Trophoblast cell (in vitro differentiated cells and primary cell): ENCODE measurements around the gene CTAGE6.
"Not testable (repeated sequence)": the region's sequence is repeated elsewhere in the genome, so short reads cannot be mapped to it uniquely, and the experiment has no call there.

Source experiments
- DNase-seq, 2 donors: peaks; one replicate each; pipeline ENCODE4 v3.0.0-alpha.2; 2016
- H2AFZ ChIP-seq: 2 replicates; pipeline ENCODE4 v1.6.1; 2013; ENCODE audit warnings: low read length, moderate library complexity, mild to moderate bottlenecking; ENCODE audit not compliant: insufficient read depth, poor library complexity
- H2AK5ac ChIP-seq: 2 replicates; pipeline ENCODE4 v1.6.1; 2013; ENCODE audit warnings: mild to moderate bottlenecking, low read length
- H2BK120ac ChIP-seq: 2 replicates; pipeline ENCODE4 v1.6.1; 2013; ENCODE audit warnings: low read length, mild to moderate bottlenecking, moderate library complexity; ENCODE audit not compliant: insufficient read depth, poor library complexity
- H2BK12ac ChIP-seq: 2 replicates; pipeline ENCODE4 v1.6.1; 2013; ENCODE audit warnings: mild to moderate bottlenecking, low read length, moderate library complexity
- H2BK5ac ChIP-seq: 2 replicates; pipeline ENCODE4 v1.6.1; 2013; ENCODE audit warnings: low read length, low read depth, moderate library complexity, mild to moderate bottlenecking; ENCODE audit not compliant: poor library complexity
- H3K14ac ChIP-seq: 2 replicates; pipeline ENCODE4 v1.6.1; 2013; ENCODE audit warnings: mild to moderate bottlenecking, low read length
- H3K18ac ChIP-seq: 2 replicates; pipeline ENCODE4 v1.6.1; 2013; ENCODE audit warnings: mild to moderate bottlenecking, low read length
- H3K23ac ChIP-seq: 2 replicates; pipeline ENCODE4 v1.6.1; 2013; ENCODE audit warnings: low read length
- H3K27ac ChIP-seq: 2 replicates; pipeline ENCODE4 v1.5.1; 2013; ENCODE audit warnings: low read depth, mild to moderate bottlenecking, inconsistent platforms, low read length, moderate library complexity
- H3K27me3 ChIP-seq: 2 replicates; pipeline ENCODE4 v1.6.1; 2013; ENCODE audit warnings: inconsistent platforms, mild to moderate bottlenecking, low read length, moderate library complexity; ENCODE audit not compliant: insufficient read depth
- H3K36me3 ChIP-seq, 2 experiments: 1 replicate in 1 of 2; 2 replicates in 1 of 2; pipeline ENCODE4 v1.6.1; 2013; ENCODE audit warnings: low read length in 2 of 2, mild to moderate bottlenecking in 2 of 2, moderate library complexity in 1 of 2; ENCODE audit not compliant: insufficient read depth in 2 of 2, control insufficient read depth in 1 of 2
- H3K4ac ChIP-seq: 2 replicates; pipeline ENCODE4 v1.6.1; 2013; ENCODE audit warnings: low read depth, mild to moderate bottlenecking, low read length, moderate library complexity
- H3K4me1 ChIP-seq, 2 experiments: 1 replicate in 1 of 2; 2 replicates in 1 of 2; pipeline ENCODE4 v1.6.1; 2013; ENCODE audit warnings: low read length in 2 of 2, mild to moderate bottlenecking in 2 of 2, moderate library complexity in 1 of 2; ENCODE audit not compliant: insufficient read depth in 2 of 2, control insufficient read depth in 1 of 2
- H3K4me2 ChIP-seq: 2 replicates; pipeline ENCODE4 v1.6.1; 2013; ENCODE audit warnings: inconsistent platforms, mild to moderate bottlenecking, low read length, moderate library complexity
- H3K4me3 ChIP-seq: 2 replicates; pipeline ENCODE4 v1.5.1; 2013; ENCODE audit warnings: mild to moderate bottlenecking, low read depth, low read length, inconsistent platforms
- H3K79me1 ChIP-seq: one replicate; pipeline ENCODE4 v1.6.1; 2013; ENCODE audit warnings: low read length
- H3K79me2 ChIP-seq: 2 replicates; pipeline ENCODE4 v1.6.1; 2013; ENCODE audit warnings: low read length, mild to moderate bottlenecking; ENCODE audit not compliant: control insufficient read depth, insufficient read depth, poor library complexity
- H3K9ac ChIP-seq: 2 replicates; pipeline ENCODE4 v1.6.1; 2013; ENCODE audit warnings: mild to moderate bottlenecking, low read length
- H3K9me3 ChIP-seq: 2 replicates; pipeline ENCODE4 v1.6.1; 2013; ENCODE audit warnings: low read depth, mild to moderate bottlenecking, control low read depth, inconsistent platforms, low read length; ENCODE audit not compliant: insufficient read depth
- H4K12ac ChIP-seq: 2 replicates; pipeline ENCODE4 v1.6.1; 2013; ENCODE audit warnings: low read depth, mild to moderate bottlenecking, low read length, moderate library complexity
- H4K8ac ChIP-seq: 2 replicates; pipeline ENCODE4 v1.6.1; 2013; ENCODE audit warnings: low read depth, mild to moderate bottlenecking, low read length, moderate library complexity
- H4K91ac ChIP-seq: one replicate; pipeline ENCODE4 v1.6.1; 2013; ENCODE audit warnings: low read depth, mild to moderate bottlenecking, low read length, moderate library complexity
- WGBS: extraction: QIAGEN DNeasy Blood & Tissue Kit; methylation state at CpG from one replicate; pipeline ENCODE4 v1.1.7; 2013; ENCODE audit warnings: missing lambda C conversion rate; ENCODE audit not compliant: insufficient read length, insufficient coverage; ENCODE audit errors: extremely low coverage; 5-methylcytosine and 5-hydroxymethylcytosine counted together

Gene CTAGE6

GRCh38 chr7:143728333-143728862 is 29.1 kb downstream of the CTAGE6 start:
- Histone ChIP-seq H3K4ac (no peak overlapping the region), H3K18ac (no peak overlapping the region), H4K12ac (no peak overlapping the region), H3K4me3 (no peak overlapping the region), H2BK120ac (no peak overlapping the region), H3K79me2 (no peaks in the 10 kb centered on the region), H2BK5ac (no peak overlapping the region), H3K27ac (no peak overlapping the region), H3K4me2 (no peak overlapping the region), H2AK5ac (no peak overlapping the region), H3K14ac (no peak overlapping the region), H3K9me3 (no peaks in the 10 kb centered on the region), H4K8ac (no peak overlapping the region), H3K36me3 (no peaks in the 10 kb centered on the region), H2BK12ac (no peak overlapping the region), H2AFZ (no peak overlapping the region), H3K9ac (no peak overlapping the region), H3K4me1 (no peaks in the 10 kb centered on the region), H4K91ac (no peak overlapping the region), H3K27me3 (no peaks in the 10 kb centered on the region), H3K23ac (no peak overlapping the region), H3K79me1 (no peaks in the 10 kb centered on the region)
- no peak for DNase-seq
- WGBS = no CpG with 5 or more reads among the region's 3 CpGs

DNA sequence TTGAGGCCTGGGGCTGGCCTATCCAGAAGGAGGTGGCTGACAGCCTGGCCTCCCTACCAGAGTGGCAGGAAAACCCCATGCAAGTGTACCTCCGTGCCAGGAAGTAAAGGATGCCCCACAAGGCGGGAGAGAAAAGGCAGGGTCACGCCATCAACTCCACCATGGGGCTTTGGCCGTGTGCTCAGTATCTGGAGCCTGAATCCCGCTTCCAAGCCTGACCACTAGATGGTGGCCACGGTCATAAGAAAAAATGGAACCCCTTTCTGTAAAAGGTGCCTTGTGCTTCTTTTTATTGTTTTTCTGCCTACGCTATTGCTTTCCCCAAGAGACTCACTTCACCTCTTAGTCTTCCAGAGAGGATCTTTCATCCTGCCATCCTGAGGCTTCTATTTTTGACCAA is 29.9 kb downstream of the CTAGE6 start:
- not testable (repeated sequence) for H3K36me3 ChIP-seq, H4K8ac ChIP-seq, H3K79me2 ChIP-seq, H2AK5ac ChIP-seq, H3K27me3 ChIP-seq, DNase-seq, H3K18ac ChIP-seq, H3K23ac ChIP-seq, H2BK120ac ChIP-seq, H3K79me1 ChIP-seq, H2BK5ac ChIP-seq, H3K4me1 ChIP-seq, H3K27ac ChIP-seq, H4K12ac ChIP-seq, H3K9me3 ChIP-seq, H3K4me2 ChIP-seq, H2BK12ac ChIP-seq, H3K4me3 ChIP-seq, H3K14ac ChIP-seq, H2AFZ ChIP-seq, H3K4ac ChIP-seq, H4K91ac ChIP-seq, H3K9ac ChIP-seq
- no CpG with 5 or more reads among the region's 7 CpGs for WGBS

GRCh38 chr7:143726143-143726542 is 31.4 kb downstream of the CTAGE6 start:
- not testable (repeated sequence) for H3K4me3 ChIP-seq, H3K4me2 ChIP-seq, H2AFZ ChIP-seq, H3K9ac ChIP-seq, H3K9me3 ChIP-seq, H4K91ac ChIP-seq, H3K79me2 ChIP-seq, H3K4ac ChIP-seq, H2AK5ac ChIP-seq, H2BK12ac ChIP-seq, H3K27me3 ChIP-seq, H2BK120ac ChIP-seq, H3K18ac ChIP-seq, H2BK5ac ChIP-seq, H3K23ac ChIP-seq, H4K8ac ChIP-seq, DNase-seq, H3K79me1 ChIP-seq, H3K36me3 ChIP-seq, H3K14ac ChIP-seq, H4K12ac ChIP-seq, H3K27ac ChIP-seq, H3K4me1 ChIP-seq
- WGBS = no CpG with 5 or more reads among the region's 6 CpGs

GRCh38 chr7:143720335-143720734 is 37.2 kb downstream of the CTAGE6 start:
- H2AK5ac ChIP-seq, H3K4me2 ChIP-seq, H2BK12ac ChIP-seq, H2BK5ac ChIP-seq, H3K23ac ChIP-seq, H4K8ac ChIP-seq, H3K79me1 ChIP-seq, H3K4ac ChIP-seq, H3K27ac ChIP-seq, H3K18ac ChIP-seq, H3K27me3 ChIP-seq, H2AFZ ChIP-seq, H3K9me3 ChIP-seq, H3K36me3 ChIP-seq, H3K79me2 ChIP-seq, H2BK120ac ChIP-seq, H4K91ac ChIP-seq, H3K4me1 ChIP-seq, H4K12ac ChIP-seq, H3K9ac ChIP-seq, H3K14ac ChIP-seq, H3K4me3 ChIP-seq, DNase-seq: not testable (repeated sequence)
- no CpG with 5 or more reads among the region's 6 CpGs for WGBS
